Heart left ventricle (tissue), 16 donors: ENCODE data around the gene PIGN. TPM values are rescaled to one million over a fixed set of nuclear protein-coding genes. Genes with fewer than 3 reads are reported as not detected.

Experiments used
- ATAC-seq, 4 donors: fragments of 200-7000 bp; cut with Tn5 transposase; one replicate each; pipeline ENCODE4 v1.9.1; 2020 to 2022; ENCODE audit warnings: moderate library complexity in 4 of 4, mild to moderate bottlenecking in 3 of 4, moderate number of reproducible peaks in 1 of 4
- DNase-seq, 5 donors: peaks; one replicate each; pipeline ENCODE4 v3.0.0-alpha.2; 2020
- H3K27ac ChIP-seq, 12 donors: fragments of 200-600 bp; sonication (generic) in 4 of 12; one replicate each; pipeline versions ENCODE4 v1.5.0 to v1.8.0; 2016 to 2022; ENCODE audit warnings: mild to moderate bottlenecking in 2 of 12
- H3K27me3 ChIP-seq, 9 donors: fragments of 200-600 bp; sonication (generic) in 2 of 9; one replicate each; pipeline versions ENCODE4 v1.5.1 to v1.8.0; 2016 to 2022; ENCODE audit warnings: mild to moderate bottlenecking in 3 of 9
- H3K36me3 ChIP-seq, 9 donors: fragments of 200-600 bp; sonication (generic) in 2 of 9; one replicate each; pipeline versions ENCODE4 v1.5.0 to v1.8.0; 2018 to 2022; ENCODE audit warnings: mild to moderate bottlenecking in 2 of 9
- H3K4me1 ChIP-seq, 12 donors: fragments of 200-600 bp; sonication (generic) in 4 of 12; one replicate each; pipeline versions ENCODE4 v1.5.0 to v1.8.0; 2016 to 2022; ENCODE audit warnings: mild to moderate bottlenecking in 3 of 12
- H3K4me3 ChIP-seq, 12 donors: fragments of 200-600 bp; sonication (generic) in 4 of 12; one replicate each; pipeline versions ENCODE4 v1.5.0 to v1.8.0; 2017 to 2022; ENCODE audit warnings: mild to moderate bottlenecking in 9 of 12, moderate library complexity in 4 of 12
- H3K9me3 ChIP-seq, 12 donors: fragments of 200-600 bp; sonication (generic) in 4 of 12; one replicate each; pipeline versions ENCODE4 v1.5.0 to v1.8.0; 2016 to 2022; ENCODE audit warnings: mild to moderate bottlenecking in 1 of 12
- POLR2A ChIP-seq, 2 donors: fragments of 450-650 bp; IDR thresholded peaks; one replicate each; pipeline ENCODE4 v1.6.1; 2017; ENCODE audit warnings: antibody characterized with exemption in 2 of 2, mild to moderate bottlenecking in 2 of 2, moderate library complexity in 2 of 2
- WGBS, 4 donors: extraction: QIAGEN DNeasy Blood & Tissue Kit in 2 of 4; methylation state at CpG; one replicate each; pipeline versions ENCODE4 v1.1.5 to v1.1.7; 2013 to 2018; 5-methylcytosine and 5-hydroxymethylcytosine counted together
- intact Hi-C, 10 donors: fragments of 100-400 bp; cut with DNase I; formaldehyde crosslinking; loops; one replicate each; pipeline versions ENCODE4 v1.11.1 to v1.14.2; 2022
- polyA plus RNA-seq, 2 donors: library from polyadenylated mRNA; stranded (reverse); fragments of 200-250 nt; gene quantifications; one replicate each; pipeline ENCODE4 v1.2.3, GENCODE V29; 2013
- total RNA-seq, 9 donors: library from RNA; depleted of rRNA in 2 of 9; stranded (reverse); fragments of >200 nt in 2 of 9; fragmentation: NEBNext Ultra II Directional in 3 of 9; extraction: Animal tissue kit (Norgen Biotek cat#: 25700) in 3 of 9; gene quantifications; one replicate each; pipeline versions ENCODE4 v1.1.0 to v1.2.4, GENCODE V29; 2016 to 2023
- TF ChIP-seq, protein P1 (sequence below), 12 donors: fragments of 200-600 bp; sonication (generic) in 4 of 12; IDR thresholded peaks; one replicate each; pipeline versions ENCODE4 v1.5.0 to v1.8.0; 2018 to 2022; ENCODE audit warnings: antibody characterized with exemption in 12 of 12, mild to moderate bottlenecking in 5 of 12
- donor health status: ischemic (EF 13 %, LVEDD 7.1; RV severe dilation, severe dysfunction).
- donor health status: healthy with polysubstance abuse.
- donor health status: DM: no; HTN: yes; CAD: no.
- donor health status: DM: no; HTN: no; CAD: no.
- donor health status: ischemic (EF 25% LVEDD 6.9; RV normal size, moderate dysfunction).
- donor health status: ischemic (EF 25% LVEDD 5.7; RV mildly dilated, moderate dysfunction).
- donor health status: healthy.
- donor health status: DM: yes; HTN: yes; CAD: no.
- donor health status: ischemic (EF 35%, LVEDD 5.7; RV mildly dilated, moderate dysfunction).
- donor health status: nonischemic (EF 11% LVEDD 7.7; RV severe dilation, severe dysfunction).
- donor health status: DM: yes; HTN: yes; CAD: no.
- donor health status: PGD.
- donor health status: ischemic (EF 29% LVEDD 5.4; RV normal size, mild dysfunction).
- donor health status: nonischemic (EF 23%, LVEDD 6.1; RV moderate dilation, normal function).

Gene PIGN
- total and polyA plus RNA-seq, 11 donors = 4.3 to 29.6 (median 20.7) TPM

DNA sequence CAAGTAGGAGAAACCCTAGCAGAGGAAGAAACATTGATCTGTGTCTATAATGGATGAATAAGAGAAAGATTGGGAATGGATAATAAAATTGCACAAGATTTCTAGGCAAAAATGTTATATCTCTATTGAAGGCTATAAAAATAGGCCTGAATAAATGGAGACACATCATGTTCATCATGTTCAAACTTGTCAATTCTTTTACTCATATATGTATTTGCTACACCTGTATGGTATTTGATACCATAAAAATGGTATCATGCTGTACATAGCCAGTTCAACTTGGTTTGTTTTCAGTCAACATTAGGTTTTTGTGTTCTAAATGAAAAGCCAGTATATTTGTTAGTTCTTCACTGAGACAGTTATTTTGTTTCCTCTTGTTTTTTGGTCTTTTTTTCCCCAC lies 161.9 kb downstream of the PIGN start:
- DNase-seq (no peak), ATAC-seq (no peak)
- intact Hi-C loops = no loop called here
- peaks cover 0 to 13% (median 0%) of the 10 kb centered on the region in 12 donors for H3K4me1 ChIP-seq
- H3K9me3 ChIP-seq = no peaks in the 10 kb centered on the region
- H3K27me3 ChIP-seq = no peaks in the 10 kb centered on the region
- H3K4me3 ChIP-seq = no peak overlapping the region
- no peaks in the 10 kb centered on the region for H3K36me3 ChIP-seq
- TF ChIP-seq, protein P1, sequence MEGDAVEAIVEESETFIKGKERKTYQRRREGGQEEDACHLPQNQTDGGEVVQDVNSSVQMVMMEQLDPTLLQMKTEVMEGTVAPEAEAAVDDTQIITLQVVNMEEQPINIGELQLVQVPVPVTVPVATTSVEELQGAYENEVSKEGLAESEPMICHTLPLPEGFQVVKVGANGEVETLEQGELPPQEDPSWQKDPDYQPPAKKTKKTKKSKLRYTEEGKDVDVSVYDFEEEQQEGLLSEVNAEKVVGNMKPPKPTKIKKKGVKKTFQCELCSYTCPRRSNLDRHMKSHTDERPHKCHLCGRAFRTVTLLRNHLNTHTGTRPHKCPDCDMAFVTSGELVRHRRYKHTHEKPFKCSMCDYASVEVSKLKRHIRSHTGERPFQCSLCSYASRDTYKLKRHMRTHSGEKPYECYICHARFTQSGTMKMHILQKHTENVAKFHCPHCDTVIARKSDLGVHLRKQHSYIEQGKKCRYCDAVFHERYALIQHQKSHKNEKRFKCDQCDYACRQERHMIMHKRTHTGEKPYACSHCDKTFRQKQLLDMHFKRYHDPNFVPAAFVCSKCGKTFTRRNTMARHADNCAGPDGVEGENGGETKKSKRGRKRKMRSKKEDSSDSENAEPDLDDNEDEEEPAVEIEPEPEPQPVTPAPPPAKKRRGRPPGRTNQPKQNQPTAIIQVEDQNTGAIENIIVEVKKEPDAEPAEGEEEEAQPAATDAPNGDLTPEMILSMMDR (IDR thresholded peaks at IDR 0.05) = no peak
- no peak for TF ChIP-seq POLR2A (IDR thresholded peaks at IDR 0.05)
- no peak overlapping the region for H3K27ac ChIP-seq

DNA sequence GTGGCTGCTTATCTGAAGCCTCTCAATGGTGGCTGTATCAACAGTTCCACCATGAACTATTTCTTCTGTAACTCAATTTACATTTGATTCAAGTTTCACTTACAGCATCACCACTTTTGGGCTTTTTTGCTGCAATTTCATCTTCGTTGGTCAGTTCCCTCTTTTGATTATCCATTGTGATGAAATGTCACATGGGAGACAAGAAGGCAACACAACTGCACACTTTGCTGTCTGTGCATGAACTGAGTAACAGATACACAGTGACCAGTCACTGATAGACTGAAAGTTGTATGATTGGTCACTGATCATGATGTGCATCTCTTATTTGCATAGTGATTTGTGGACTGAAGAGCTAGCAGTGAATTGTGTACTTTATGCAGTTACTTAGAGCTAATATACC lies 163.3 kb downstream of the PIGN start:
- no peak for ATAC-seq
- no peaks in the 10 kb centered on the region for H3K36me3 ChIP-seq
- H3K4me3 ChIP-seq = no peak overlapping the region
- WGBS, 4 donors = 66 to 75% (median 71%) methylated on average over 1 of the region's 1 CpG
- no peaks in the 10 kb centered on the region for H3K9me3 ChIP-seq
- no peak overlapping the region for H3K27ac ChIP-seq
- intact Hi-C loops = no loop called here
- no peaks in the 10 kb centered on the region for H3K27me3 ChIP-seq
- peaks cover 0 to 21% (median 0%) of the 10 kb centered on the region in 12 donors for H3K4me1 ChIP-seq
- no peak for TF ChIP-seq POLR2A (IDR thresholded peaks at IDR 0.05)
- TF ChIP-seq, protein P1 (IDR thresholded peaks at IDR 0.05) = no peak
- no peak for DNase-seq

DNA sequence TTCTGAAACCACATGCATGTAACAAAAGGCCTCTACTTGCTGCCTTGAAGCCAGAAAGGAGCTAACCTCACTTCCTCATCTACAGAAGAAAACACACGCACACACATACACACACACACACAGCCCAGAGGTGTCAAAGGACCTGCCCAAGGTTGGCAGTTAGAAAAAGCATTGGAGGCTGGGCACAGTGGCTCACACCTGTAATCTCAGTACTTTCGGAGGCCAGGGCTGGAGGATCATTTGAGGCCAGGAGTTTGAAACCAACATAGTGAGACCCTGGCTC lies 168.2 kb downstream of the PIGN start:
- H3K9me3 ChIP-seq = no peaks in the 10 kb centered on the region
- no peak overlapping the region for H3K4me3 ChIP-seq
- H3K4me1 ChIP-seq = peaks cover 0 to 33% (median 8%) of the 10 kb centered on the region in 12 donors
- intact Hi-C loops = loop anchor here in 1 of 10 donors (10.0 kb wide), 1 partner anchor 274 kb away; no protein-coding TSS in a partner anchor
- peak overlapping the region in 2 of 12 donors; percentile 36 to 58 for H3K27ac ChIP-seq
- no peak for ATAC-seq
- DNase-seq = no peak
- no peaks in the 10 kb centered on the region for H3K27me3 ChIP-seq
- WGBS, 4 donors = 45 to 94% (median 81%) methylated on average over 2 of the region's 2 CpGs
- TF ChIP-seq POLR2A (IDR thresholded peaks at IDR 0.05) = no peak
- TF ChIP-seq, protein P1 (IDR thresholded peaks at IDR 0.05) = no peak
- H3K36me3 ChIP-seq = no peaks in the 10 kb centered on the region

DNA sequence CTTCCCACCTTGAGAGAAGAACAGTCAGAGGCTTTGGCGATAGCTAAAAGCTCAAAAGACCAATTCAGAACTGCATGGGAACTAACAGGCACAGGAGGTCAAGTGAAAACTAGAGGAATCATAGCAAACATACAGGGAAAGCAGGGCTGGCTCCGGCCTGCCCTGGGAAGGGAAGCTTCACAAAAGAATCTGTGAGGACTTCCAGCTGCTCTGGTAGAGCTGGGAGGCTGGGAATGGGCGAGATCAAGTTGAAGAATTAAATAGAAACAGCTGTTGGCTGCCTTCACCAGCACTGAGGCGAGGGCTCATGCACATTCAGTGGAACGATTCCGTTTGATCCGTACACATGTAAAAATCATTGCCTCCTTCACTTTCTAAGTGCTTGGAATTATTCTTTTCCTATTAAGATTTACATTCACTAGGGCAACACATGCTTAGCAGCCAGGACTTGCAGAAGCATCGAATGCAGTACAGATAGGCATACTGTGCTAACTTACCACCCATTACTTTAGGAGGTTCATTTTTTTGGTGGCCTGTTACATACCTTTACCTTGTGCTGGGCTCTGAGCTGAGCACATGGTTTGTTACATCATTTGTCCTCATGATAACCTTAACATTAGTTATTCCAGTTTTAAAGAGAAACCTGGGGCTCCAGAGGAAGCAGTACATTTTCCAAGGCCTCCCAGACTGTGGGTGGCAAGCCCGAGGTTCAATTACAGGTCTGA lies 168.7 kb downstream of the PIGN start:
- 69 to 77% (median 73%) methylated on average over 9 of the region's 9 CpGs for WGBS, 4 donors
- ATAC-seq (peak; percentile 92 to 95 (median 94)), DNase-seq (peak; percentile 60 to 82 (median 64))
- Histone ChIP-seq H3K27ac (peak overlapping the region; percentile 21 to 64 (median 49)), H3K27me3 (no peaks in the 10 kb centered on the region), H3K4me3 (no peak overlapping the region), H3K4me1 (peaks cover 0 to 33% (median 8%) of the 10 kb centered on the region in 12 donors), H3K36me3 (no peaks in the 10 kb centered on the region), H3K9me3 (no peaks in the 10 kb centered on the region)
- intact Hi-C loops = loop anchor here in 1 of 10 donors (10.0 kb wide), 1 partner anchor 273 kb away; no protein-coding TSS in a partner anchor
- TF ChIP-seq POLR2A (IDR thresholded peaks at IDR 0.05) = no peak
- TF ChIP-seq, protein P1 (IDR thresholded peaks at IDR 0.05) = no peak
